Kasumi-1 (cell line): Measurements from ENCODE around the gene SMAD1.
"Not testable (repeated sequence)": the region's sequence is repeated elsewhere in the genome, so short reads cannot be mapped to it uniquely, and the experiment has no call there.

Source experiments
- DNase-seq, 2 experiments: peaks; one replicate each; lab custom pipeline; 2025; lab: John Stamatoyannopoulos, UW

Gene SMAD1

DNA sequence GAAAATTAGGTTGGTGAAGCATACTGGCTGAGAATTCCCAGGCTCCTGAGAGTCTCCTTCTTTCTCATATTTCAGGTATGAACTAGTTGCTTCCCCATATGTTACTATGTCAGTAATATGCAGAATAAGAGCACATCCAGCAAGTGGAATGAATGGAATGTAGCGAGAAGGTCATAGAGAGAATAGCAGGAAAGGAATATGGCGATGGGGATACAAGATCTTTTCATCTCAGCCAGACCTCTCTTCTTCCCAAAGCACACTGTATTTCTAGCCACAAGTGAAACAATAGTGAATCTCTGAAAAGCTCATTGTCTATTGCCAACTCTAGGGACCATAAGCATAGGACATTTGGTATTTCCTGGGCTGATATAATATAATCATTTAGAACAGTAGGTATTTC lies 82.9 kb downstream of the SMAD1 start:
- DNase-seq: no peak

DNA sequence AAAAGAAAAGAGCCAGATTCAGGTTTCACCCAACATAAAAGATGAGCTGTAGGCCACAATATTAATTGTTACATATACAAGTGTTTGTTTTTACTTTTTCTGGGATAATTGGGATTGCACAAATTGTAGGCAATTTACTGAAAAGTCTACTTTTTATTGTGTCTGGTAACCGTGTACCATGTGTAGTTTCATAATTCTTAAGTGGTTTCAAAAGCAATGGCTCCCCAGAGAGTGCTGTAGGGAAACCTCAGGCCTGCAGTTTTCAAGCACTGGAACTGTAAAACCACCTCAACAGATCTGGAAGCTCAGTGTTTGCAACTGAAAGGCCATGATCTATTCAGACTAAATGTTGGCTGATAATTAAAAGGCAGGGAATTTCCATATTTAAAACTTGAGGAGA lies 83.7 kb downstream of the SMAD1 start:
- DNase-seq: no peak

DNA sequence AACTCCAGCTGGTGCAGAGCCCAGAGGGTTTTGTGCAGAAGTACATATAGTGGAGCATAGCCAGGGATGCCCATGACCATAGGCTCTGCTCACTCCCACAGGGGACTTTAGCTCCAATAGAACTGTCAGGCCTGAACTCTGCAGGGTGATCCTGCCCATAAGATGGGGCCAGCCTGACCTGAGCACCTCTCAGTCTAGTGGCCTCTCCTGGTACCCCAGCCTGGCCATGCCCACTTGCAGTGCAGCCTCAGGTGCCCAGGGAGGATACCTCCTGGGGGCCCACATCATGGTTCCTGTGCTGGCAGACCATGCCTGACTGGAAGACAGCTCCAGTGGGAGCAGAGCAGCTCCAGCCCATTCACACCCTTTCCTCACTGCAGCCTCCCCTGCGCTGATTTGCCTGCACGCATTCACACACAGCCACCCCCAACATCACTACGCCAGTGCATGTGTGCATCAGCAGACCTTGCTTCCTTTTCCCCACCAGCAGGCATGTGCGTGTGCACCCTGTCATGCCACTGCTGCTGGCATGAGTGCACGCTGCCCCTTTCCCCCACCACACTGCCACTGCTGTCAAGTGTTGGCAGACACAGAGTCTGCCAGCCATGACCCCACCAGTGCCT lies 84.5 kb downstream of the SMAD1 start:
- DNase-seq: no peak

DNA sequence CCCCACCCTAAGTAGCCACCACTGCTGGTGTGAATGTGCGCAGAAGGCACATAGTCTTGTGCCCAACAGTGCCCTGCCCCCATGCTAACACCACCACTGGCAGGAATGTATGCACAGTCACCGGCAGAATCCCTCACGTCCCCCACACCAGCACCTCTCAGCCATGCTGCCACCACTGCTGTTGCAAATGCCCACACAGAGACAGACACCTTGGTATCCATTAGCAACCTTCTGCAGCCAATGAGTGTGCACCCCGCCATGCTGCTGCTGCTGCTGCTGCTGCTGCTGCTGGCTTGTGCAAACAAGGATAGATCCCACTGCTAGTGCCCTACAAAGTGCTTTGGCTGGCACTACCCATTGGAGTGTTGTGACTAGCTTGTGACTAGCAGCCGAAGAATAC lies 85.1 kb downstream of the SMAD1 start:
- DNase-seq: no peak

DNA sequence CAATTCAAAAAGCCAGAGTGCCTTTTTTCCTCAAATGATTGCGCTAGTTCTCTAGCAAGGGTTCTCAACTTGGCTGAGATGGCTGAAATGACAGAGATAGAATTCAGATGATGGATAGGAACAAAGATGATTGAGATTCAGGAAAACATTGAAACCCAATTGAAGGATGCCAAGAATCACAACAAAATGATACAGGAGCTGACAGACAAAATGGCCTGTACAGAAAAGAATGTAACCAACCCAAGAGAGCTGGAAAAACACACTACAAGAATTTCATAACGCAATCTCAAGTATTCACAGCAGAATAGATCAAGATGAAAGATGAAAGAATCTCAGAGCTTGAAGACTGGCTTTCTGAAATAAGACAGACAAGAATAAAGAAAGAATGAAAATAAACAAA lies 85.9 kb downstream of the SMAD1 start:
- DNase-seq: no peak

DNA sequence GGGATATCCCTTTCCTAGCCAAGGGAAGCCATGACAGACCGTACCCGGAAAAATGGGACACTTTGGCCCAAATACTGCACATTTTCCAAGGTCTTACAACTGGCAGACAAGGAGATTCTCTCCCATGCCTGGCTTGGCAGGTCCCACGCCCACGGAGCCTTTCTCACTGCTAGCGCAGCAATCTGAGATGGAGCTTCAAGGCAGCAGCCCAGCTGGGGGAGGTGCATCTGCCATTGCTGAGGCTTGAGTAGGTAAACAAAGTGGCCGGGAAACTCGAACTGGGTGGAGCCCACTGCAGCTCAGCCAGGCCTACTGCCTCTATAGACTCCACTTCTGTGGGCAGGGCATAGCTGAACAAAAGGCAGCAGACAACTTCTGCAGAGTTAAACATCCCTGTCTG lies 92.9 kb downstream of the SMAD1 start:
- not testable (repeated sequence) for DNase-seq

DNA sequence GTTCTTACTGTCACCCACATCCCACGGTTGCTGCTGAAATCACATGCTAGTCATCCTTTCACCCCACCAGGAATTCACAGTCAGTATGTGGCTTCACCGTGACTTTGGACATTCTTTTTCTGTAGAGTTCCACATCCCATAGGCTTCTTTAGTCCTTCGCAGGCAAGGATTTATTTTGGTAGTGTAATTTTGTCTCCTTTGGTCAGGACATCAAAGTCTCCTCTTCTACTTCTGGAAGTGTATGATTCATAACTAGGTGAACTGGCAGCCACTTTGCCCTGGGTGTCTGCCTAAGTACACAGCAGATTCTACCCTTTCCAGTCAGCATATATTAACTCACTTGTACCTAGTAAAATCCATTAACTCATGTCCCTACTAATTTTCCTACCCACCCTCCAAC lies 99.3 kb downstream of the SMAD1 start:
- DNase-seq: no peak

DNA sequence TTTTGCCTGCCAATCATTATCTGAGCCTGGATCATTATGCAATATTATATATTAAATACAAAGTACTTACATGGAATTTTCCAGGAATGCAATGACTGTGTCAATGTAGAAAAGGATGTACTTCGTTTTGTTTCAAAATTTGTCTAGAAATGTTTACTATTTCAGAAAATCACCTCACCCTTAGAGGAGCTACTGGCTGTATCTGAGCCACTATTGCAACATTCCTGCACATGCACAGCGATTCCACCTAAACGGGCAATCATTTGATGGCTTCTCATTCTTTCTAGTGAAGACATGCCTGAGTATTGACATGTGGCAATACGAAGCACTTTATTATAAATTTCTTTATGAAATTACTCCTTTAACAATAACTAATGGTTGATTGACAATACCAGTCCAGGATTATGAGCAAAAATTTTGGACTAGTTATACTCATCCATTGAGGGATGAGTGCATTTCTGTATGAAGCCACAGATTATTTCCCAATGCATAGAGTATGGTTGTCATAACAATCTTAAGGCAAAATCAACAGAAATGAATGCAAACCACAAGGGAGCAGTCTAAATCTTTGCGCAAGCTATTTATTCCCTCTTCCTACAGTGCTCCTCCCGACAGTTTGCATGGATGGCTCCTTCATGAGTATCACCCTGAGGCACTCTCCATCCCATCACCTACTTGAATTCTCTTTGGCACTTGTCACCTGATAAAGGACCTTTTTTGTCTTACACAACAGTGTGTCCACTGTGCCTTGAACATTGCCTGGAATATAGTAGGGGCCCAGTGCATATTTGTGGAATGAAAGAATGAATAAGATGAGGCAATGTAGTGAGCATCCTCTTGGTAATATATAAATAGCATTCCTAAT lies 101.8 kb downstream of the SMAD1 start:
- no peak for DNase-seq

DNA sequence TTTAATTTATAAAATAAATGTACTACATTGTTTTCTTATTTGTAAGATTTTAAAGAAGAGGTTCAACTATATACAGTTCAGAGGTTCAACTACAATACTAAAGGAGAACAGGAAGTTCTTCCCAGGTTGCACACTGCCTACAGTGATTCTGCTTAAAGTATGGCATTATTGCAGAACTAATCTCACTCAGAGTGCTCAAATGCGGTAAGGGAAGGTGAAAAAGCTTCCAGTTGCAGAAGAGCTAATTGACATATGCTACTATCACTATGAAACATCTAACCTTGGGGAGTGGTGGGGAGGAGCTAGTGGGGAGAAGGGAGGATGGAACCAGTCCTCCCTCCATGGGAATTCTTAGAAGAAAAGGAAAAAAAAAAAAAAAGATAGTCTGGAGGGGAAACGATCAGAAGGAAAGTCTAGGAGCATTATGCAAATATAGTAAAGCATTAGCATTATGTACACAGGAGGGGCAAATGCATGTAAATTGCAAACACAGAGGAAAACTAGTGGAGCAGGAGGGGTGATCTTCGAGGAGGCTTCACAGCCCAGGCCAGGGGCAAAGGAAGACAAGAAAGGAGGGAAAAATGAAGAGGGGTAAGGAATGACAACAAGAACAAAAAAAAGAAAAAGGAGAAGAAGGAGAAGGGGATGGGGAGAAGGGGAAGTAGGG lies 105.6 kb downstream of the SMAD1 start:
- no peak for DNase-seq

DNA sequence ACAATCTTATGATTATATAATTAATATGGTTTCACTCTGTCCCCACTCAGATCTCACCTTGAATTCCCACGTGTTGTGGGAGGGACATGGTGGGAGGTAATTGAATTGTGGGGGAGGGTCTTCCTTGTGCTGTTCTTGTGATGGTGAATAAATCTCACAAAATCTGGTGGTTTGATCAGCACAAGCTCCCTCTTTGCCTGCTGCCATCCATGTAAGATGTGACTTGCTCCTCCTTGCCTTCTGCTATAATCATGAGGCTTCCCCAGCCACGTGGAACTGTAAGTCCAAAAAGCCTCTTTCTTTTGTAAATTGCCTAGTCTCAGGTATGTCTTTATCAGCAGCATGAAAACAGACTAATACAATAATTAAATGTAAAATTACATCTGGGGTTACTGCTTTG lies 107.7 kb downstream of the SMAD1 start:
- not testable (repeated sequence) for DNase-seq

DNA sequence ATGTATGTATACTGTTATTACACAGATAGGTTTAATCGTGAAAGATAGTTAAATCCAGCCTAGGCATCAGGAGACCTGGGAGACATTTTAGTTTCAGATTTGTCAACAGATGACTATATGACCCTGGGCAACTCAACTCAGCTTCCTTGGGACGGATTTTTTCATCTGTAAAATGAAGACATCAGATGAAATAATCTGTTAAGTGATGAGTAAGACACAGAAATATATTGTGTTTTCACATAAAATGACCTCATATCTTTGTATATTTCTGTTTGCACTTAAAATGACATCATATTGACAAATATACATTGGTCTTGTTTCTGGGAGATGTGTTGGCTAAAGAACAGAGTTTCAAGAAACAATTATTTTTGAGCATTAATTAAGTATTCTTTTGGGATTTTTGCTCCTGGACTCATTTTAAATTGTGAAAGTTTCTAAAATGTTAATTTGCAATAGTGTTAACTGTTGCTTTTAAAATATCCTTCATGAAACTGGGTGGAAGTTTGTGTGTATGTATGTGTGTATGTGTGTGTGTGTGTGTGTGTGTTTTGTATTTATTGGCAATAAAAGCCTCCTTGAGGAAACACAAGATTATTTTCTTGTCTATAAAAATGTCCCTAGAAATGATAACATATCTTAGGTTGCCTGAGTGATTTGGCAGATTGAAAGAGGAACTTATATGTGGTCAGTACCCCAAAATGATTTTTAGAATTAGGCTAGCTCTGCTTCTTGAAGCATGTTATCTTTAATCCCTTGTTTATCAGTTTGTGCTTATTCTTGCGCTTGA lies 108.5 kb downstream of the SMAD1 start:
- no peak for DNase-seq

DNA sequence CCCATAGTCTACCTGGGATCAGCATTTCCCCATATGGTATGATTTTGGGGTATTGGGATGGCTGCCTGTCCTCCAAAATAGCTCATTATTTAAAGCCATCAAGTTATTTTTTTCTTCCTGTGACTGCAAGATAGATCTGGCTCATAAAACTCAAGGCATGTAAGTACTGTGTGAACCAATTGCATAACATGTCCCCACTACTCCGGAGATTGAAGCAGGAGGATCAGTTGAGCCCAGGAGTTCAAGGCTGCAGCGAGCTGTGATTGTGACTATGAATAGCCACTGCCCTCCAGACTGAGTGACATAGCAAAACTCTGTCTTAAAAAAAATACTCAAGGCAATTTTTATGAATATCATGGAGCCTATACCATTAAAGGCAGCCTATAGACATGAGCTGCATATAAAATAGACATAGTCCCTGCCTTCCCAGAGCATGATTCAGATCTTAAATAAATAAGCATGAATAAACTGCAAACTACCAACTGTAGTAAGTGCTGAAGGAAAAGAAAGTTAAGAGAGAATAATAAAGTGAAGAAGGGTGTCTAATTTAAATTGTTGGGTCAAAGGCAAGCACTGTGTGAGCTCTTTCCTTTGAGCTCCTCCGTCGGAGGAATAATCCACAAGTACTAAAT lies 120.6 kb downstream of the SMAD1 start:
- no peak for DNase-seq

DNA sequence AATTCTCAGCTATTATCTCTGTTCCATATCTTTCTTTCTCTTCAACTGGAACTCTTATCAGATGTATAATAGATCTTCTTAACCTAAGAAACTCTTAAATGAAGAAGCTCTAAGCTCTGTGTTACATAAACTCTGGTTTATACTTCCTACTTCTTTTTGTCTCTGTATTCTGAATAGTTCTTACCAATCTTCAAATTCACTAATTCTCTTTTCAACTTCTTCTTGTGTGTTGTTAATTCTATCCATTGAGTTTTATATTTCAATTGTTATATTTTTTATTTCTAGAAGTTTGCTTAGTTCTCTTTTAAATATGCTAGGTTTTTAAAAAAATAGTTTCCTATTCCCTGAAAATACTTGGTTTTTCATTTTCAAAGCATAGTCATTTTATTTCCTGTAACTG lies 124.3 kb downstream of the SMAD1 start:
- no peak for DNase-seq
